Measurements from ENCODE around the gene CPNE8. TPM values are rescaled to one million over a fixed set of nuclear protein-coding genes. Genes with fewer than 3 reads are reported as not detected.

Gene CPNE8
- total RNA-seq, 2 experiments from 2014 or later = 2.2 to 2.8 TPM

DNA sequence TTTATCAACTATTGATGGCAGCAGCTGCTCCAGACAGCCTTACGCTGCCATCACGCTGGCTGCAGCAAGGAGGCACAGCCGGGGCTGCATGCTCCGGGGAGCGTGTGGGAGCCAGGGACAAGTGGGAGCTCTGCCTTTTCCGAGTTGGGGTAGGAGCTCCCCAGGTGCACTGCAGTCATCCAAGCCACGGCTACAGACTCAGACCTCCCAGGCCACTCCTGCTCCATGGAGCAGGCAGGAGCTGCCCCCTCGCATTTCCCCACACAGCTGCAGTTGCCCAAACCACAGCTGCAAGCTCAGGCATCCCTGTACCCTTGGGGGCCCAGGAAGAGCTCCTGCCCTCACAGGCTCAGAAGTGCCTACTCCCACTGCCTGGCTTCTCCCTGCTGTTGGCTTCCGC lies 184.7 kb downstream of the CPNE8 start:
- Mint-ChIP-seq H3K36me3 (no peaks in the 10 kb centered on the region), H3K4me1 (peaks cover 1% of the 10 kb centered on the region), H3K4me3 (no peak overlapping the region), H3K9me3 (peaks cover 3% of the 10 kb centered on the region), H3K27ac (no peak overlapping the region), H3K27me3 (no peaks in the 10 kb centered on the region)
- POLR2A ChIA-PET = no interaction called here
- DNase-seq (no peak), ATAC-seq (ENCODE audit: low read depth) (no peak)

DNA sequence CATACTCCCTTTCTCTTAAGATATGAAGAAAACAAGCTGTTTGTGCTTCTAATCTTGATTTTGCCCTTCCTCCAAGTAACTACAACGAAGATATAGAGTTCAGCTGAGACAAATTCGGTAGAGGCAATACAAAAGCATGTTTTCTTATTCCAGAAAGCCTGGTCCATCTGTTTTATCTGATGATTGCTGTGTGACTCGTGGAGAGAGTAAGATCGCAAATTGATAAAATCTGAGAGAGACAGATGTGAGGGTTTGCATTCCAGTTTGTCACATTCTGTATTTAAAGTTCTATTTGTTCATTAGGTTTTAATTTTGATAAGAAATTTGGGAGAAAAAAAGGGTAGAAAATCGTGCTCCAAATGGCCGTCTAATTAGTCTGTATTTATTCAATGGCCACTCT lies 192.1 kb downstream of the CPNE8 start:
- DNase-seq (no peak), ATAC-seq (ENCODE audit: low read depth) (no peak)
- H3K36me3 Mint-ChIP-seq = no peaks in the 10 kb centered on the region
- peaks cover 3% of the 10 kb centered on the region for H3K9me3 Mint-ChIP-seq
- H3K27me3 Mint-ChIP-seq = no peaks in the 10 kb centered on the region
- H3K4me3 Mint-ChIP-seq = no peak overlapping the region
- H3K4me1 Mint-ChIP-seq = no peaks in the 10 kb centered on the region
- POLR2A ChIA-PET = no interaction called here
- no peak overlapping the region for H3K27ac Mint-ChIP-seq

DNA sequence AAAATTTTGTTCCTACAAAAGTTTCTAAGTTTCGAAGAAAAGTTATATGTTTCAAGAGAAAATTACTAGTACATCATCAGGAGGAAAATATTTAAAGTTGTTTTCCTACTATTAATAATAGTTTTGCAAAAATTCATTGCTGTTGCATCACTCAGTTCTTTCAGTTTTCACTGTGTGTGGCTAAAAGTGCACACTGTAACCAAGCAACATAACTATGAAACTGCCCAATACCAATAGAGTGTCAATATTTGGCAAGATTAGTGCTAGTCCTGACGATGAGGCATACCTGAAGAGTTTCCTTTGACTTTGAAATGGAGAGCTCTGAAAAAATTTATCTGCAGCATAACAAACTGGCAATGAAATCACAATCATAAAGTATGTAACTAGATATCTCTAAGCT lies 194.3 kb downstream of the CPNE8 start:
- ATAC-seq (ENCODE audit: low read depth) = no peak
- DNase-seq = no peak
- H3K27me3 Mint-ChIP-seq = no peaks in the 10 kb centered on the region
- no peaks in the 10 kb centered on the region for H3K4me1 Mint-ChIP-seq
- H3K4me3 Mint-ChIP-seq = no peak overlapping the region
- H3K9me3 Mint-ChIP-seq = peaks cover 2% of the 10 kb centered on the region
- POLR2A ChIA-PET = no interaction called here
- no peak overlapping the region for H3K27ac Mint-ChIP-seq
- no peaks in the 10 kb centered on the region for H3K36me3 Mint-ChIP-seq

DNA sequence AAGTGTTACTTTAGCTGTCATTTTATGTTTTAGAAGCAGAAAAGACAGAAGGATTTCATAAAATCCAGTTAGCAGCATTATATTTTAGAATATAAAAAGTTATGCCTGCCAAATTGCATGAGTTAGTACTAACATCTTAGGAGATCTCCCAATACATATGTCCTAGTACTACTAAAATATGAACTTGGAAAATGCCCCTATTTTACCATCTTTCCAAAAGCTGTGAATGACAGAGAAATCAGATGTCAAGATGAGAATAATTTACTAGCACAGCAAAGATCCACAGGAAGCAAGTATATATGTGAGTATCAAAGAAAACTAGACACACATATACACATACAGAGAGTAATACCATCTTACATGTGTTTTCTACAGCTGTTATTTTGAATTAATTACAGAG lies 196.9 kb downstream of the CPNE8 start:
- Mint-ChIP-seq H3K9me3 (no peaks in the 10 kb centered on the region), H3K36me3 (no peaks in the 10 kb centered on the region), H3K27ac (no peak overlapping the region), H3K4me1 (no peaks in the 10 kb centered on the region), H3K4me3 (no peak overlapping the region), H3K27me3 (no peaks in the 10 kb centered on the region)
- DNase-seq (no peak), ATAC-seq (ENCODE audit: low read depth) (no peak)
- POLR2A ChIA-PET = no interaction called here

DNA sequence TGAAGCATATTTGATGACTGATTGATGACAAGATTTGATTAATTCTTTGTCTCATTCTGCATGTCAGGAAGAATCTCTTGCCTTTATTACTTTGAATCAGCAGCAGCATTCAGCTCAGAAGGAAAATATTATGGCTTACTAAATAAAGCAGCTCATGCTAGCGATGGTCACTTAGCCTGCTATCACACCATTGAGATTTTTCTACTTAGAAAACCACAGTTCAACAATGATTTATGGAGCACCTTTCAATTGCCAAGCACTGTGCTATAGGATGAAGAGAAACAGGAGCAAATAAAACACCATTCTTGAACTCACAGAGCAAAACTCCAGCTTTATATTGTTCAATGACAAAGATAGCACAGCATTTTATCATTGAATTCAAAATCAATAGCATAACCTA lies 197.7 kb downstream of the CPNE8 start:
- Mint-ChIP-seq H3K4me1 (no peaks in the 10 kb centered on the region), H3K27me3 (no peaks in the 10 kb centered on the region), H3K4me3 (no peak overlapping the region), H3K9me3 (no peaks in the 10 kb centered on the region), H3K36me3 (no peaks in the 10 kb centered on the region), H3K27ac (no peak overlapping the region)
- POLR2A ChIA-PET = no interaction called here
- no peak for ATAC-seq (ENCODE audit: low read depth)
- DNase-seq = no peak

DNA sequence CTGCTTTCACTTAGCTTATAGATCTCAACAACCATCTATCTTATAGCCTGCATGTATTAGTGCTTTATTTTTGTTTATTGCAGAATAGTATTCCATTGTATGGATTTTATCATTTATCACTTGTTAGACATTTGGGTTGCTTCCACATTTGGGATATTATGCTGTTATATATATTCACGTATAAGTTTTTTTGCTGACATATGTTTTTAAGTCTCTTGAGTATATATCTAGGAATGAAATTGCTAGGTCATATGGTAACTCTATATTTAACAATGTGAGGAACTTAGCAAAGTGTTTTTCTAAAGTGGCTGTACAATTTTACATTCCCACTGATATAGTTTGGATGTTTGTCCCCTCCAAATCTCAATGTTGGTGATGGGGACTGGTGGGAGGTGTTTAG lies 208.1 kb downstream of the CPNE8 start:
- no peak overlapping the region for H3K27ac Mint-ChIP-seq
- no peaks in the 10 kb centered on the region for H3K9me3 Mint-ChIP-seq
- ATAC-seq (ENCODE audit: low read depth) (no peak), DNase-seq (no peak)
- no peak overlapping the region for H3K4me3 Mint-ChIP-seq
- no peaks in the 10 kb centered on the region for H3K36me3 Mint-ChIP-seq
- no peaks in the 10 kb centered on the region for H3K27me3 Mint-ChIP-seq
- POLR2A ChIA-PET = no interaction called here
- no peaks in the 10 kb centered on the region for H3K4me1 Mint-ChIP-seq

DNA sequence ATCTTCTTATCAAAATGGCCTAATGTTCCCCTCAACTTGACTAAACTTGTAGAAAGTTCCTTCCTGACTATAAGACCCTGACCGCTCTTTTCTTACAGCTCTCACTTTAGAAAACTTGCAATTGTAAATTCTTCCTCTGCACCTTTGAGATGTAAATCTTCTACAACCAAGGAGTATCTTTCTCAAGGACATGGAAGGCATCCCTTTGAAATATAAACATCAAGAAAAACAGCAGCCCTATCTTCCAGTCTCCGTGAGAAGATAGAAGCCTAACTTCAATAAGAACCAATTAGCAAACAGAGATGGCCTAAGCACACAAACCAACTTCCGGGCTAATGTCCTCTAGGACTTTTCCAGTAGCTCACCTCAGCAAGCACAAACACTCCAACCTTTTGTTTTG lies 210.3 kb downstream of the CPNE8 start:
- POLR2A ChIA-PET = no interaction called here
- ATAC-seq (ENCODE audit: low read depth) (no peak), DNase-seq (no peak)
- H3K27me3 Mint-ChIP-seq = no peaks in the 10 kb centered on the region
- H3K4me3 Mint-ChIP-seq = no peak overlapping the region
- H3K27ac Mint-ChIP-seq = no peak overlapping the region
- H3K36me3 Mint-ChIP-seq = no peaks in the 10 kb centered on the region
- H3K4me1 Mint-ChIP-seq = no peaks in the 10 kb centered on the region
- no peaks in the 10 kb centered on the region for H3K9me3 Mint-ChIP-seq

DNA sequence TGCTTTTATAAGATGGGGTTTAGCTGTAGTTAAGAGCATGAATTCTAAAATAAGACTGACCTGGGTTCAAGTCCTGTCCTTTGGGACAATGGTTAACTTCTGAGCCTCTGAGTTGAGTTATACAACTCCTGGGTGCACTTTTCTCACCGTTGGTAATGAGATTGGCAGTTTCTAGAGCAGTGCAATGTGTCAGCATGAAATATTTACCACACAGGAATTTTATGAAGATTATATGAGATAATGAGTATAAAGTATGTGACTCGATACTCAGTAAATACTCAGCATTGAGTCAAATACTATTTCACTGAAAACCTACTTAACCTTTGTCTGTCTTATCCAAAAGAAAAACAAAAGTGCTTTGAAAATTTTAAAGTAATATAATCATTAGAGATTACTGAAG lies 214.2 kb downstream of the CPNE8 start:
- POLR2A ChIA-PET = no interaction called here
- no peak overlapping the region for H3K27ac Mint-ChIP-seq

DNA sequence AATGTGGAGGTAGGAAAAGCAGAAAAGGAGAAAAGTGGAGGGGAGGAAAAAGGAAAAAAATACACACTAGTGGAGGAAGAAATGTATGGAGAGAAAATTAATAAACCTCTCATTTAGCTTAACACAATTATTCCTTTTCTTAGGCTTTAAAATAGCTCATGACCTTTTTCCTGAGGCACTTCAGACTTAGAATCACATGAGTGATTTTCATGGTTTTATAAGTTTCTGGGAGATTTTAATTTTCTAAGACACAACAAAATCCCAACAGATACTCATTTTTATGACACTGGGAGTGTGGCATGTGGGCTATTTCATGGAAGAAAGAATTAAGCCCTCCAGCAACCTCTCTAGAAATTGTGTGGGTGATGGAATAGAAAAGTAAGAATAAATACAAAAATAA lies 214.7 kb downstream of the CPNE8 start:
- no peaks in the 10 kb centered on the region for H3K9me3 Mint-ChIP-seq
- H3K36me3 Mint-ChIP-seq = no peaks in the 10 kb centered on the region
- no peak overlapping the region for H3K27ac Mint-ChIP-seq
- POLR2A ChIA-PET = no interaction called here
- H3K4me1 Mint-ChIP-seq = no peaks in the 10 kb centered on the region
- no peak for ATAC-seq (ENCODE audit: low read depth)
- DNase-seq = no peak
- no peak overlapping the region for H3K4me3 Mint-ChIP-seq
- no peaks in the 10 kb centered on the region for H3K27me3 Mint-ChIP-seq

More for the DNA sequence above, 214.2 kb downstream of the CPNE8 start:
- Mint-ChIP-seq H3K4me3 (no peak overlapping the region), H3K4me1 (no peaks in the 10 kb centered on the region), H3K27me3 (no peaks in the 10 kb centered on the region), H3K9me3 (no peaks in the 10 kb centered on the region), H3K36me3 (no peaks in the 10 kb centered on the region)
- no peak for ATAC-seq (ENCODE audit: low read depth)
- DNase-seq = no peak

DNA sequence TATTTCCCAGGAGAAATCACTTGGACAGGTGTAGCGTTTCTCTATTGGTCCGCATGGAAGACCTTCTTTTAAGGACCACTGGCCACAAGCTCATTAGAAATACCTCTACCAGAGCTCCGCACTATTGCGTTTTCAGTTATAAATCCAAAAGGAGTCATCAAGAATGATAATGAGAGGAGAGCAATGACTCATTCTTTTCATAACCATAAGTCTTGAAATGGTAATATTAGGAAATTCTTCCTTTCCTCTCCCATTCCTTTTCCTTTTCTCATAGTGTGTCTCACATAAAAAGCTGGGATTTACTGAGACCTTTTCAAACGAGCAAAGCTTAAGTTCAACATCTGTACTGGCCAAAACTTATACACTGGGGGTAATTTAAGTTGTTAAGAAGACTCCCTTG lies 215.7 kb downstream of the CPNE8 start:
- H3K9me3 Mint-ChIP-seq = no peaks in the 10 kb centered on the region
- POLR2A ChIA-PET = no interaction called here
- DNase-seq = no peak
- no peaks in the 10 kb centered on the region for H3K4me1 Mint-ChIP-seq
- no peak overlapping the region for H3K27ac Mint-ChIP-seq
- no peaks in the 10 kb centered on the region for H3K36me3 Mint-ChIP-seq
- H3K4me3 Mint-ChIP-seq = no peak overlapping the region
- no peak for ATAC-seq (ENCODE audit: low read depth)
- H3K27me3 Mint-ChIP-seq = no peaks in the 10 kb centered on the region

DNA sequence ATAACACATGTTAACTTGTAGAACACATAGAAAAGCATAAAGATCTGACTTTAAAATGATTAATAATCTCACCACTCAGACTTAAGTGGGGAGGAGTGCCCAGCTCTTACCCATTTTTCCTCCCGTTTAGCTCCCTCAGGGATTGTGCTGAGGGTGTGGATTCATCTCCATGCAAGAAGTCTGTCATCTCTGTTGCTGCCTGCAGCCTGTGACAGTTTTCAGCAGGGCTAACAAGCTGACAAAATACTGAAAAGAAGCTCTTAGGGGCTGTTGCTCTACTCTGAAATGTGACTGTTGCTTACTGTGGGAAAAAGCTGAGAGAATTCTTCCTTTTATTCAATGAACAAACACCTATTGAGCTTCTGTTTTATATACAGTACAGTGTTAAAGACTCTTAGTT lies 216.2 kb downstream of the CPNE8 start:
- Mint-ChIP-seq H3K9me3 (no peaks in the 10 kb centered on the region), H3K27me3 (no peaks in the 10 kb centered on the region), H3K4me1 (no peaks in the 10 kb centered on the region), H3K27ac (no peak overlapping the region), H3K36me3 (no peaks in the 10 kb centered on the region), H3K4me3 (no peak overlapping the region)
- DNase-seq = no peak
- no peak for ATAC-seq (ENCODE audit: low read depth)
- POLR2A ChIA-PET = no interaction called here

DNA sequence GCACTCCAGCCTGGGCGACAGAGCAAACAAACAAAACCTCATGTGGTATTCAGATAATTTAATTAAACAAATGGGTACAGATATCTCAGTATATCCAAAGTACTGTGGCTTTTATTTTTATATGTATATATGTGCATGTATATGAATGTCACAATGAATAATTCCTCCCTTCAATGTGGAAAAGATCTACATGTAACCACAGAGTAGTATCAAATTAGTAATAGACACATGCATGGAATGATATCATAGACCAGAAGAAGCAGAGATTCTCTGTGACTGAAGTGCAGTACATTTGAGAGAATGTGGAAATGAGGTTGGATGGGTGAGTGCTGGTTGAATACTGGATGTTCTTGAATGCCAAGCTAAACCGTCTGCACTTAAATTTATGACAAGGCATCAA lies 222.9 kb downstream of the CPNE8 start:
- no peaks in the 10 kb centered on the region for H3K36me3 Mint-ChIP-seq
- no peaks in the 10 kb centered on the region for H3K4me1 Mint-ChIP-seq

DNA sequence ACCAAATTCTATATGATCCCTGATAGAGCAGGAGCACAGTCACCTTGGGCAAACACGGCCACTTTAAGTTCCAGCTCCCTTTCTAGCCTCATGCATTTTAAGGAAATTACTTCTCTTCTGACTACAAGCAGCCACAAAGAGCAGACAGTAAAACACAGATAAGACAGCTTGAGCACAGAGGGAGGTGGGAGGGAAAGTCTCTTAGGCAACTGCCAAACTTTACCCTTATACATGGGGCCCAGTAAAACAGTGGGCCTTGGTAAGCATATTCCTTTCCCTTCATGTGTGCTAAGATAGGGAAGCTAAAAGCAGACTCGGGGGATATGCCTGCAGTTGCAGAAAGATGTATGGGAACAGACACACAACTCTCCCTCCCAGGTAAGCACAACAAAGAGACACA lies 235.9 kb downstream of the CPNE8 start:
- ATAC-seq (ENCODE audit: low read depth) (no peak), DNase-seq (no peak)
- Mint-ChIP-seq H3K4me1 (no peaks in the 10 kb centered on the region), H3K36me3 (no peaks in the 10 kb centered on the region), H3K9me3 (peaks cover 2% of the 10 kb centered on the region), H3K27me3 (no peaks in the 10 kb centered on the region), H3K4me3 (no peak overlapping the region), H3K27ac (no peak overlapping the region)
- POLR2A ChIA-PET = interaction anchor here (0.6 kb wide), 1 partner anchor 24 kb away, joined by 6 read pairs; no protein-coding TSS in a partner anchor

More for the DNA sequence above, 222.9 kb downstream of the CPNE8 start:
- Mint-ChIP-seq H3K4me3 (no peak overlapping the region), H3K27me3 (no peaks in the 10 kb centered on the region), H3K27ac (no peak overlapping the region), H3K9me3 (no peaks in the 10 kb centered on the region)
- DNase-seq (no peak), ATAC-seq (ENCODE audit: low read depth) (no peak)
- POLR2A ChIA-PET = no interaction called here

DNA sequence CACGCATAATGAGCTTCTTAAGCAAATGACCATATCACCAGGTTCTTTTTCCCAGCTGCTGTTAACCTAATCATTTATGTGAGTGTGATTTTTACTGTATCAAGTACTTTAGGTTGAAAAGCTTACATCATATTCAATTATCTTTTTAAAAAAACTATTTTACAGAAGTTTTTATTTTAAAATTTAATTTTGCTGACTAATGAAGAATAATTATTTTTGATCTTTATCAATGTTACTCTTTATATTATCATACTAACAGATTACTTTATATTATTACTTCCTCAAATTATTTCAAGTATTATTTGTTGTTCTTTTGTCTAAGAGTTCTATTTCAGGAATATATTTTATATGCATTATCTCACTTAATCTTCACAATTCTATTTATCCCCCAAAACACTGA lies 236.3 kb downstream of the CPNE8 start:
- no peak overlapping the region for H3K4me3 Mint-ChIP-seq
- no peak for ATAC-seq (ENCODE audit: low read depth)
- peaks cover 2% of the 10 kb centered on the region for H3K9me3 Mint-ChIP-seq
- no peaks in the 10 kb centered on the region for H3K27me3 Mint-ChIP-seq
- H3K4me1 Mint-ChIP-seq = no peaks in the 10 kb centered on the region
- no peaks in the 10 kb centered on the region for H3K36me3 Mint-ChIP-seq
- no peak overlapping the region for H3K27ac Mint-ChIP-seq
- no peak for DNase-seq
- POLR2A ChIA-PET = interaction anchor here (0.6 kb wide), 1 partner anchor 23 kb away, joined by 6 read pairs; no protein-coding TSS in a partner anchor

DNA sequence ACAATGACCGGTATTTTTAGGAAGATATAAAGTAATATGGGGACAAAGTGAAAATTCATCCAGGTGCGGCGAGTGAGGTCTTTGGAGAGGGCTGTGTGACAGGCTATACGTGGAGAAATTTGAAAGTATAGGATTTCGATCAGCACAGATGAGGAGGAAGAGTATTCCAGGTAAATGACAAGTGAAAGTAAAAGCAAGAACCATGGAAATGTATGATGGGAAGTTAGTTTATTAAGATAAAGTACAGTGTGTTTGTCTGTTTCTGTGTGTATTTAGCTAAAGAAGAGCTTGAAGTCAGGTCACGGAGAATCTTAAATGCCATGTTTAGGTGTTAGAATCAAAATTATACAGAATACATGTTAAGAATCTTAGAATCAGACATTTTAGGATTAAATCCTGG lies 239.0 kb downstream of the CPNE8 start:
- H3K27me3 Mint-ChIP-seq = no peaks in the 10 kb centered on the region
- H3K4me3 Mint-ChIP-seq = no peak overlapping the region
- peaks cover 5% of the 10 kb centered on the region for H3K9me3 Mint-ChIP-seq
- POLR2A ChIA-PET = no interaction called here
- H3K36me3 Mint-ChIP-seq = no peaks in the 10 kb centered on the region
- DNase-seq (no peak), ATAC-seq (ENCODE audit: low read depth) (no peak)
- H3K27ac Mint-ChIP-seq = no peak overlapping the region
- H3K4me1 Mint-ChIP-seq = no peaks in the 10 kb centered on the region
